Chondrocyte (in vitro differentiated cells): ENCODE data around the gene PRSS21. TPM values are rescaled to one million over a fixed set of nuclear protein-coding genes. Genes with fewer than 3 reads are reported as not detected.
A peak's percentile ranks its signal among the peaks of the same experiment; 100 is the strongest.

Experiments
- DNase-seq: peaks from one replicate; pipeline ENCODE4 v3.0.0; 2021; ENCODE audit warnings: mixed read lengths, low spot score
- H3K27ac Mint-ChIP-seq: one replicate; pipeline ENCODE4 v1.8.0; 2021; ENCODE audit warnings: mild to moderate bottlenecking, moderate library complexity, mixed read lengths; ENCODE audit not compliant: unreplicated experiment
- H3K27me3 Mint-ChIP-seq: 2 replicates; pipeline ENCODE4 v1.8.0; 2021; ENCODE audit warnings: low read depth, mixed read lengths
- H3K36me3 Mint-ChIP-seq: 2 replicates; pipeline ENCODE4 v1.8.0; 2021; ENCODE audit warnings: low read depth, mixed read lengths
- H3K4me1 Mint-ChIP-seq: 2 replicates; pipeline ENCODE4 v1.8.0; 2021; ENCODE audit warnings: low read depth, mild to moderate bottlenecking, mixed read lengths
- H3K4me3 Mint-ChIP-seq: one replicate; pipeline ENCODE4 v1.8.0; 2021; ENCODE audit warnings: mild to moderate bottlenecking, moderate library complexity, mixed read lengths; ENCODE audit not compliant: unreplicated experiment
- H3K9me3 Mint-ChIP-seq: 2 replicates; pipeline ENCODE4 v1.8.0; 2021; ENCODE audit warnings: low read depth, mixed read lengths
- long read RNA-seq: library from polyadenylated mRNA; stranded (forward); transcript quantifications from one replicate; pipeline ENCODE4 v2.0.0, GENCODE V29; 2021
- total RNA-seq: library from RNA; stranded (reverse); gene quantifications from 3 replicates; pipeline ENCODE4 v1.2.1, GENCODE V29; 2021
- TF ChIP-seq, protein P1 (sequence below): fragments of 200-600 bp; sonication (generic); IDR thresholded peaks from 2 replicates; pipeline ENCODE4 v1.5.0; 2021; ENCODE audit warnings: antibody characterized with exemption, mild to moderate bottlenecking, moderate library complexity

The PRSS21 gene, protein sequence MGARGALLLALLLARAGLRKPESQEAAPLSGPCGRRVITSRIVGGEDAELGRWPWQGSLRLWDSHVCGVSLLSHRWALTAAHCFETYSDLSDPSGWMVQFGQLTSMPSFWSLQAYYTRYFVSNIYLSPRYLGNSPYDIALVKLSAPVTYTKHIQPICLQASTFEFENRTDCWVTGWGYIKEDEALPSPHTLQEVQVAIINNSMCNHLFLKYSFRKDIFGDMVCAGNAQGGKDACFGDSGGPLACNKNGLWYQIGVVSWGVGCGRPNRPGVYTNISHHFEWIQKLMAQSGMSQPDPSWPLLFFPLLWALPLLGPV
- total RNA-seq: not detected in 3 replicates
- long read RNA-seq: 0 reads

DNA sequence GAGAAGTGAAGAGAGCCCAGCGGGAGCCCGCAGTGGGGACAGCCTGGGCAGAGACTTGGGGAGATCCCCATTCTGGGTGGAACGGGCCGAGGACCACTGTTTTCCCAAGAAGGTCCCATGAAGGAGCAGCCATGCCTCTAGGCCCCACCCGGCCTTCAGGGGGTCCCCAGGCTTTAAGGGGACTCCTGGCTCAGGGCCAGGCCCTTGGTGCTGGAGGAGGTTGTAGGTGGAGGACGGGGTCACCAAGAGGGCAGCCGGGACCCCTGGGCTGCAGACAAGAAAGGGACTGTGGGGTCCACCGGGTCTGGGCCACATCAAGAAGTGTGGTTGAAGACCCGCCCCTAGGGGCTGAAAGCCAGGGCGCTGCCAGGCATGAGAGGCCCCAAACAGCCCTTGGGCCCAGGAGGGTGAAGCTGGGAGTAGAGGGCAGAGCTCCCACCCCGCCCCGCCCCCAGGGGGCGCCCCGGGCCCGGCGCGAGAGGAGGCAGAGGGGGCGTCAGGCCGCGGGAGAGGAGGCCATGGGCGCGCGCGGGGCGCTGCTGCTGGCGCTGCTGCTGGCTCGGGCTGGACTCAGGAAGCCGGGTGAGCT lies at the start of gene PRSS21:
Gene PRSS21 (plus strand): TSS at position 487 of the 589 bp plus-strand sequence. CDS start 32 bp downstream, at position 519.
- Mint-ChIP-seq H3K27ac (no peak within 1 kb of the TSS), H3K27me3 (peaks cover 25% of the 10 kb centered on the region), H3K9me3 (no peaks in the 10 kb centered on the region), H3K4me3 (no peak within 1 kb of the TSS), H3K4me1 (no peaks in the 10 kb centered on the region), H3K36me3 (no peaks in the 10 kb centered on the region)
- DNase-seq: peak; percentile 80
- TF ChIP-seq, protein P1, sequence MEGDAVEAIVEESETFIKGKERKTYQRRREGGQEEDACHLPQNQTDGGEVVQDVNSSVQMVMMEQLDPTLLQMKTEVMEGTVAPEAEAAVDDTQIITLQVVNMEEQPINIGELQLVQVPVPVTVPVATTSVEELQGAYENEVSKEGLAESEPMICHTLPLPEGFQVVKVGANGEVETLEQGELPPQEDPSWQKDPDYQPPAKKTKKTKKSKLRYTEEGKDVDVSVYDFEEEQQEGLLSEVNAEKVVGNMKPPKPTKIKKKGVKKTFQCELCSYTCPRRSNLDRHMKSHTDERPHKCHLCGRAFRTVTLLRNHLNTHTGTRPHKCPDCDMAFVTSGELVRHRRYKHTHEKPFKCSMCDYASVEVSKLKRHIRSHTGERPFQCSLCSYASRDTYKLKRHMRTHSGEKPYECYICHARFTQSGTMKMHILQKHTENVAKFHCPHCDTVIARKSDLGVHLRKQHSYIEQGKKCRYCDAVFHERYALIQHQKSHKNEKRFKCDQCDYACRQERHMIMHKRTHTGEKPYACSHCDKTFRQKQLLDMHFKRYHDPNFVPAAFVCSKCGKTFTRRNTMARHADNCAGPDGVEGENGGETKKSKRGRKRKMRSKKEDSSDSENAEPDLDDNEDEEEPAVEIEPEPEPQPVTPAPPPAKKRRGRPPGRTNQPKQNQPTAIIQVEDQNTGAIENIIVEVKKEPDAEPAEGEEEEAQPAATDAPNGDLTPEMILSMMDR: no peak

DNA sequence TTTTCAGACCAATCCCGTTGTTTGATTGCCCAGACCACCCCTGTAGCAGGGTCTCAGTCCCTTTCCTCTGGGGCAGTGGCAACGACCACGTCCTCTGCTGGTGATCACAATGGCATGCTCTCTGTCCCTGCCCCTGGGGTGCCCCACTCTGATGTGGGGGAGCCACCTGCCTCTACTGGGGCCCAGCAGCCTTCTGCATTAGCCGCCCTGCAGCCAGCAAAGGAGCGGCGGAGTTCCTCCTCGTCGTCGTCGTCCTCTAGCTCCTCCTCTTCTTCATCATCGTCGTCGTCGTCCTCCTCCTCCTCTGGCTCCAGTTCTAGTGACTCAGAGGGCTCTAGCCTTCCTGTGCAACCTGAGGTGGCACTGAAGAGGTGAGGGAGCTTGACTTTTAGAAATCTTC lies 49.1 kb upstream of the PRSS21 start:
- no peak for DNase-seq
- no peak overlapping the region for H3K4me3 Mint-ChIP-seq
- H3K36me3 Mint-ChIP-seq: peaks cover 59% of the 10 kb centered on the region
- no peaks in the 10 kb centered on the region for H3K27me3 Mint-ChIP-seq
- peaks cover 16% of the 10 kb centered on the region for H3K4me1 Mint-ChIP-seq
- no peak overlapping the region for H3K27ac Mint-ChIP-seq
- TF ChIP-seq, protein P1: no peak
- H3K9me3 Mint-ChIP-seq: no peaks in the 10 kb centered on the region

DNA sequence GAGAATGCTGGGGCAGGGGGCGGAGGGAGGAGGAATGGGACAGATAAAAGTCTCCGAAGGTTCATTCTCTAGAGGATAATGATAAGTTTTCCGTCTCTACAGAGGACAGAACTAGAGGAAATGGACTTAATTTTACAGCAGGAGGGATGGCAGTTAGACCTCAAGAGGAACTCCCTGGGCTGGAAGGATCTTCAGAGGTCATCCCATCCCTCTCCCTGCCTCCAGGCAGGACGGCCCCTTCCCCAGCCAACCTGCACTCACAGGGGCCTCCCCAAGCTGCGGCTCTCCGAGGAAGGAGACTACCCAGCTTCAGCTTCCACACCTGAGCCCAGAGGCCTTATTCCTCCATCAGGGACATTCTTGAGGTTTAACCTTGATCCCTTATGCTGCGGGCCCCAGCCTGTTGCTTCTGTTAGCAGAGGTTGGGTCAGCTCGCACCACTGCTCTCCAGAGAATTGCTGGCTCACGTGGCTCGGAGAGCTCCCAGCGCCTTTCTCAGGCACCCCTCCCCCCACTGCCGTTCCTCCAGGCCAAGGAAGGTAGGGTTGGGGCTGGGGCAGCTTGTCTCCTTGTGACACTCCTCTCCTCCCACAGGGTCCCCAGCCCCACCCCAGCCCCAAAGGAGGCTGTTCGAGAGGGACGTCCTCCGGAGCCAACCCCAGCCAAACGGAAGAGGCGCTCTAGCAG lies 48.5 kb upstream of the PRSS21 start:
- TF ChIP-seq, protein P1: no peak
- H3K4me1 Mint-ChIP-seq: peaks cover 16% of the 10 kb centered on the region
- H3K27ac Mint-ChIP-seq: peak overlapping the region; percentile 54
- H3K36me3 Mint-ChIP-seq: peaks cover 56% of the 10 kb centered on the region
- no peaks in the 10 kb centered on the region for H3K27me3 Mint-ChIP-seq
- H3K4me3 Mint-ChIP-seq: no peak overlapping the region
- H3K9me3 Mint-ChIP-seq: no peaks in the 10 kb centered on the region
- no peak for DNase-seq

DNA sequence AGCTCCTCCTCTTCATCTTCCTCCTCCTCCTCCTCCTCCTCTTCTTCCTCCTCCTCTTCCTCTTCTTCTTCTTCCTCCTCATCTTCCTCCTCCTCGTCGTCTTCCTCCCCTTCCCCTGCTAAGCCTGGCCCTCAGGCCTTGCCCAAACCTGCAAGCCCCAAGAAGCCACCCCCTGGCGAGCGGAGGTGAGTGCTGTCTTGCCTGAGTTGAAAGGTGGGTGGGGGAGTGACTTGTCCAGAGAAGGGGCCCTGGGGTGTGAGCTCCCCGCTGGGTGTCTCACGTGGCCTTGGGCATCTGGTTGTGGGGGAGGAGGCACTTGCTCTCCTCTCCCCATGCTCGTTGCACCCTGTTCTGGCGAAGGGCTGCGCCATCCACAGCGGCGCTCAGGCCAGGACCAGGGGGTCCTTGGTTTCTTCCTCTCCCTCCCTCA lies 47.9 kb upstream of the PRSS21 start:
- DNase-seq: peak; percentile 59
- Mint-ChIP-seq H3K27ac (peak overlapping the region; percentile 69), H3K36me3 (peaks cover 50% of the 10 kb centered on the region), H3K4me3 (no peak overlapping the region), H3K27me3 (no peaks in the 10 kb centered on the region), H3K9me3 (no peaks in the 10 kb centered on the region), H3K4me1 (peaks cover 16% of the 10 kb centered on the region)
- TF ChIP-seq, protein P1: no peak

DNA sequence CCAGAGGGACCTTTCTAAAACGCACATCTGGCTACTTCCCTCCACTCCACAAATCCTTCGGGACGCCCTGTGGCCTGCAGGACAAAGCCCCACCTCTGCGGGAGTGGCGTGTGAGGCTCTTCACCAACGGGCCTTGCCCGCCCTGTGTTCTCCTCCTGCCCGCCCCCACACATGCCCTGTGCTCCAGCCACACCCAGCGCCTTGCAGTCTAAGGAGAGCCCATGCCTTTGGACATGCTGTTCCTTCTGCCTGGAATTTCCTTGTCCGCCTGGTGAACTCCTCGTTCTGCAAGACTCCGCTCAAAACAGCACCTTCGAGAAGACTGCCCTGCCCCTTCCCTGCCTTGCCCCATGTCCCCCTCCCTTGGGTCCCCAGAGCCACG lies 47.4 kb upstream of the PRSS21 start:
- Mint-ChIP-seq H3K36me3 (peaks cover 46% of the 10 kb centered on the region), H3K4me3 (no peak overlapping the region), H3K27ac (peak overlapping the region; percentile 69), H3K4me1 (peaks cover 18% of the 10 kb centered on the region), H3K27me3 (no peaks in the 10 kb centered on the region), H3K9me3 (no peaks in the 10 kb centered on the region)
- TF ChIP-seq, protein P1: no peak
- peak; percentile 86 for DNase-seq
